Ishikawa (cell line): ENCODE measurements around the gene WDR1.

Experiments
- CEBPB ChIP-seq: IDR thresholded peaks from 2 replicates; pipeline ENCODE4 v1.6.1; 2012
- CREB1 ChIP-seq: IDR thresholded peaks from 2 replicates; pipeline ENCODE4 v1.6.1; 2012; ENCODE audit warnings: low read depth
- EGR1 ChIP-seq: IDR thresholded peaks from 2 replicates; pipeline ENCODE4 v1.6.1; 2012
- EP300 ChIP-seq: IDR thresholded peaks from 2 replicates; pipeline ENCODE4 v1.6.1; 2012; ENCODE audit warnings: borderline replicate concordance
- FOXM1 ChIP-seq: IDR thresholded peaks from 2 replicates; pipeline ENCODE4 v1.6.1; 2012; ENCODE audit warnings: low read depth, borderline replicate concordance
- NFIC ChIP-seq: IDR thresholded peaks from 2 replicates; pipeline ENCODE4 v1.6.1; 2012
- RAD21 ChIP-seq: IDR thresholded peaks from 2 replicates; pipeline ENCODE4 v1.6.1; 2012; ENCODE audit warnings: low read depth
- REST ChIP-seq: IDR thresholded peaks from 2 replicates; pipeline ENCODE4 v1.6.1; 2012; ENCODE audit warnings: low read depth, mild to moderate bottlenecking
- TAF1 ChIP-seq: IDR thresholded peaks from 2 replicates; pipeline ENCODE4 v1.6.1; 2012; ENCODE audit warnings: low read depth, mild to moderate bottlenecking
- TEAD4 ChIP-seq: IDR thresholded peaks from 2 replicates; pipeline ENCODE4 v1.6.1; 2012
- USF1 ChIP-seq: IDR thresholded peaks from 2 replicates; pipeline ENCODE4 v1.6.1; 2012
- YY1 ChIP-seq: IDR thresholded peaks from 2 replicates; pipeline ENCODE4 v1.6.1; 2012; ENCODE audit warnings: low read depth
- ZBTB7A ChIP-seq: IDR thresholded peaks from 2 replicates; pipeline ENCODE4 v1.6.1; 2012; ENCODE audit warnings: low read depth
- TF ChIP-seq, protein P1 (sequence below): IDR thresholded peaks from 2 replicates; pipeline ENCODE4 v1.6.1; 2012

WDR1 gene

GRCh38 chr4:10108818-10109783, 7.5 kb downstream of the WDR1 start:
- TF ChIP-seq TEAD4 = no peak
- no peak for TF ChIP-seq YY1

GRCh38 chr4:10108391-10108790, 8.2 kb downstream of the WDR1 start:
- no peak for TF ChIP-seq YY1
- no peak for TF ChIP-seq EP300
- no peak for TF ChIP-seq RAD21
- TF ChIP-seq REST = no peak
- TF ChIP-seq TEAD4 = no peak

DNA sequence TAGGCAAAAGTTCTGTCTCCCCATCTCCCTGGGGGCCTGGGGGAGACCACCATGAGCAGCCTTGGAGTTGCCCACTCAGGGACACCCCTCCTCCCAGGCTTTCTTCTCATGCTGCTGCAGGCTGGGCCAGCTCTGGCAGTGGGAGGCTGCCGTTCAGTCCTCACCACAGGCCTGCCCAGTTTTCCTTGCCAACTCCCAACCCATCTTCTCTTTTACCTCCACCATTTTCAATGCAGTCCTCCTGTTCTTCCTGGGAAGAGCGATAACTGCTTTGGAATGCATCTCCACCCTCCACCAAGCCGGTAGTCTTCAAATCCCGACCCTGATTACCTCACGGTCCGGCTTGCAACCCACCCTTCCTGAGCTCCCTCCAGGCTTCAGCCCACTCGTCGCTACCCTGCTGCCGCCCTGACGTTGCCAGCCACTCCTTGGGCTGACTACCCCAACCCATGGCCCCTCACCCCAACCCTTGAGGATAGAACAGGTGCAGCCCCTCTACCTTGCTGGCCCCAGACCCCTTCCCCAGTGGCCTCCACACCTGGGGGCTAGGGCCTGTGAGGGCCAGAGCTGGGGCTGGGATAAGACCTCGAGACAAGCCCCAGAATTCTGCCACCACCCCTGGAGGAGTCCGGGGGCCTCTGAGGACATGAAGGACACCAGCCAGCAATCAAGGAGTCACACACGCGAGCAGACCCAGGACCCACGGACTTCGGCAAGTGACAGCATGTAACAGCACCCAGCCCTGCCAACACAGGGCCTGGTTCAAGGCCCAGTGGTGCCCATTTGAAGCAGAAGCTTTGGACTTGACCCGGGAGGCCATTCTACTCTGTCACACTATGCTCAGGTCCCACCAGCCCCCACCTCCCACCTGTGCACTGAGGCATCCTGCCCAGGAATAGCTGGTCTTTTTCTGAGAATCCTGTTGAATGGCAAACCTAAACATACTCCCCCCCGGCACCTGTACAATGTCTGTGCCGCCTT, 9.2 kb downstream of the WDR1 start:
- TF ChIP-seq ZBTB7A = no peak
- no peak for TF ChIP-seq CREB1
- no peak for TF ChIP-seq USF1
- no peak for TF ChIP-seq RAD21
- TF ChIP-seq EP300 = no peak
- TF ChIP-seq, protein P1, sequence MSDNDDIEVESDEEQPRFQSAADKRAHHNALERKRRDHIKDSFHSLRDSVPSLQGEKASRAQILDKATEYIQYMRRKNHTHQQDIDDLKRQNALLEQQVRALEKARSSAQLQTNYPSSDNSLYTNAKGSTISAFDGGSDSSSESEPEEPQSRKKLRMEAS = no peak
- no peak for TF ChIP-seq TEAD4
- TF ChIP-seq NFIC = no peak
- no peak for TF ChIP-seq TAF1
- no peak for TF ChIP-seq CEBPB

- no peak for TF ChIP-seq REST
- no peak for TF ChIP-seq NFIC
- no peak for TF ChIP-seq EP300
- no peak for TF ChIP-seq RAD21
- no peak for TF ChIP-seq YY1
These were observed 10.1 kb downstream of the WDR1 start for GRCh38 chr4:10106421-10107039.

GRCh38 chr4:10105920-10106319, 10.7 kb downstream of the WDR1 start:
- no peak for TF ChIP-seq CEBPB
- no peak for TF ChIP-seq FOXM1
- no peak for TF ChIP-seq TAF1
- TF ChIP-seq EP300 = no peak
- TF ChIP-seq RAD21 = no peak
- no peak for TF ChIP-seq CREB1
- TF ChIP-seq, protein P1 = no peak
- no peak for TF ChIP-seq TEAD4
- TF ChIP-seq YY1 = no peak
- no peak for TF ChIP-seq ZBTB7A
- TF ChIP-seq USF1 = no peak

GRCh38 chr4:10105421-10105820, 11.2 kb downstream of the WDR1 start:
- no peak for TF ChIP-seq NFIC
- TF ChIP-seq, protein P1 = no peak
- TF ChIP-seq REST = no peak
- no peak for TF ChIP-seq FOXM1
- no peak for TF ChIP-seq TAF1
- no peak for TF ChIP-seq USF1
- TF ChIP-seq EGR1 = no peak
- no peak for TF ChIP-seq CEBPB
